ENCODE data around the gene TTR.

- TF ChIP-seq CTCF (IDR thresholded peaks at IDR 0.05; ENCODE audit: insufficient read depth, low read length) (no peak), POLR2AphosphoS5 (IDR thresholded peaks at IDR 0.05; ENCODE audit: low read depth) (no peak)
These were observed 27.1 kb downstream of the TTR start for GRCh38 chr18:31618801-31619200.

Measured in HL-60 (cell line).